Measurements from ENCODE around the gene SMC1B. TPM values are rescaled to one million over a fixed set of nuclear protein-coding genes. Genes with fewer than 3 reads are reported as not detected.

SMC1B gene
- total and polyA plus RNA-seq, 2 of the 8 experiments (the other 6 are each of a cell fraction or from before 2014, with no cell fraction given), result 0.02 TPM; not detected in 1

- no peak for TF ChIP-seq CHD2 (IDR thresholded peaks at IDR 0.05; ENCODE audit: low read length)
- TF ChIP-seq NANOG (IDR thresholded peaks at IDR 0.05; ENCODE audit: insufficient read depth, low read depth, low read length, poor library complexity, severe bottlenecking), result no peak
- no peak for TF ChIP-seq JUND (IDR thresholded peaks at IDR 0.05; ENCODE audit: low read length)
- TF ChIP-seq TCF12 (IDR thresholded peaks at IDR 0.05; ENCODE audit: low read depth, low read length), result no peak
- TF ChIP-seq POLR2AphosphoS5 (IDR thresholded peaks at IDR 0.05; ENCODE audit: low read depth, low read length), result no peak
- TF ChIP-seq ZNF274 (IDR thresholded peaks at IDR 0.05; ENCODE audit: borderline replicate concordance, extremely low read depth, low read length), result no peak
These were observed 32.1 kb downstream of the SMC1B start (continued) for GRCh38 chr22:45381348-45381747.
